ENCODE data around the gene CMIP.

The CMIP gene

DNA sequence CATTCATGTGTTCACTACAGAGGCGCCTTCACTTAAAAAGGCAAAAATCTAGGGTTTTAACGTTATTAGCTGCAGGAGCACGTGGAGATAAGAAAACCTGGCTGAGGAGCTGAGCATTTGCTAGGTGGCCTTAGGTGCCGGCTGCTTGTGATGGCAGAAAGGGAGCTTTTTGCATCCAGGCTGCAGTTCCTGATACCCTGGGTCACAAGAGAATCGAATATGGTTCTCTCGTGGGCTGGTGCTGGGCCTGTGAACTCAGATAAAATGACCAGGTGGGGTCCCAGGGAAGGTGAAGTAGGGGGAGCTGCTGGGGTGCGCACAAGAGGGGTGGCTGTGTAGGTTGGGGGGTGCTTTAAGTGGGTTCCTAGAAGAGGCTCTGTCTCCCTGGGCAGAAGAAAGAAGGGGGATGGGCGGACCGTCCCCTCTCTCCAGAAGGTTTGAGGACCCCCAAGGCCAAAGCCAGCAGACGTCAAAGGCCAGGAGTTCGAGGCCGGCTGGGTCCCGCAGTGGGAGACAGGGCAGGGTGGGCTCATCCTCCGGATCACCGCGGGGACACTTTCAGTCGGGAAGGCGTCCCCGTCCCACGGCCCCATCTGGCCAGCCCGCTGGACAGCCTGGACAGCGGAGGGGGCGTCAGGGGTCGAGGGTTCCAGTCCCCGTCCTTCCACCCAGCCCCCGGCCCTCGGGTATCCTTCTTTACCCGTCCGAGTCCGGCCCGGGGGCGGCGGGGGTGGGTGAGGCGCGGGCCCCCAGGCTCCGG, 740 bp upstream of the CMIP start:
- no peak for TF ChIP-seq CTCF (IDR thresholded peaks at IDR 0.05; ENCODE audit: insufficient read depth, low read depth, low read length, missing control alignments)
- DNase-seq (ENCODE audit: low read depth): no peak
- H3K4me3 ChIP-seq (ENCODE audit: low read length): peak overlapping the region; percentile 30

DNA sequence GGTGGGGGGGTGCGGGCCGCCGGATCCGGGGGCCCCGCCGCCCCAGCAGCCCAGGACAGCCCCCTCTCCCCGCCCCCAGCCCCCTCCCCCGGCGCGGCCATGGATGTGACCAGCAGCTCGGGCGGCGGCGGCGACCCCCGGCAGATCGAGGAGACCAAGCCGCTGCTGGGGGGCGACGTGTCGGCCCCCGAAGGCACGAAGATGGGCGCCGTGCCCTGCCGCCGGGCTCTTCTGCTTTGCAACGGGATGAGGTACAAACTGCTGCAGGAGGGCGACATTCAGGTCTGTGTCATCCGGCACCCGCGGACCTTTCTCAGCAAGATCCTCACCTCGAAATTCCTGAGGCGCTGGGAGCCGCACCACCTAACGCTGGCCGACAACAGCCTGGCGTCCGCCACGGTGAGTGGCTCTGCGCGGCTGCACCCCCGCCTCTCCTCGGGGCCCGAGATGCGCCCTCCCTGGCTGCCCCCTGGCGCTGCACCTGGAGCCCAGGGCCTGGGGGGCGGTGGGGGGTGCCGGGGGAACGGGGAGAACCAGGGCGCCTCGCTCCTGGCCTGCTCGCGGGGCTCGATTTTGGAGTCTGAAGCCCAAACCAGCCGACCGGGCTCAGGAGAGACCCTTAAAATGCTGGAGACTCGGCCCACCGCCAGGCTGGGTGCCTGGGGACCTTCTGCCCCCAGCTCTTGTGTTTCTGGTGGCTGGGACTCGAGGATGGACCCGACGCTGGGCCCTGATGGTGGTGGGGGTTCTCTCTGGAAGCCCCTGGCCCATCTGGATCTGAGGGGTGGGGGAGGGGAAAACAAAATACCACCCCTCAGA, 744 bp downstream of the CMIP start:
- H3K4me3 ChIP-seq (ENCODE audit: low read length): peak overlapping the region; percentile 97
- peak; percentile 51 for DNase-seq (ENCODE audit: low read depth)
- TF ChIP-seq CTCF (IDR thresholded peaks at IDR 0.05; ENCODE audit: insufficient read depth, low read depth, low read length, missing control alignments): no peak

DNA sequence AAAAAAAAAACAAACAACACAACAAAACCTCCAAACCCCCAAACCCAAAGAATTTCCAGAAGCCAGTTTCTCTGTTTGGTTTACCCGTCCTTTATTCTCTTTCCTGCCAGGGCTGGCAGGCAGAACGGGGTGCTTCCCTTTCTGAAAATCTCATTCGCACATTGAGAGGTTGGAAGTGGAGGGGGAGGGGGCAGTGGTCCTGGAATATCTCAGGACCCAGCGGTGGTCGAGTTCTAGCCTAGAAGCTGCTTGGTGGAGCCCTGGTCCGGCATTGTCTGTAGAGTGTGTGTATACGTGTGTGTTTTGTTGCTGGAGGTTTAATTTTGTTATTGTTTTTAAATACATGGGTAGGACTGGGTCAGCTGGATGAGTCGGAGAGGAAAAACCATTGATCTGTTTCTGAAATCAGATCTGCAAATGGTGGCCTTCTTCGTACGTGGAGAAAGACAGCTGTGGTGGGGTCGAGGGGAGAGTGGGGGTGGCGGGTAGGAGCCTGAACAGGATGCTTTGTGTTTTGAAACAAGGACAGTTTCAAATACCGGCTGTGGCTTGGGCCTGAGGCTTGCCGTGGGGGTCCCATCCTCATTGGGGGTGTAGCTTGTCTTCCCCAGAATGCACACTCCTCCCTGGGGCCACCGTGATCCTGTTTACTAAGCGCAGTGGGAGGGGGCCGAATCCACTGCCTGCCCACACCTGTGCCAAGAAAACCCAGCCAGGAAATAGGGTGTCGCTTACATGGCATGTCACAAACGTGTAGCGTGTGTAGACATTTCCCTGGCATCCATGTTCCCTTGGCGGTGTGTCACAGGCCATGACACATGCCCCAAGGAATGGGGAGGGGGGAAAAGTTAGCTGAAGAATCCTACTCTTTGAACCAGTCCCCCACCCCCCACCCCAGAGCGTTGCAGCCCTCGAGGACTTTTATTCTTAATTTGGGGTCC, 1.6 kb downstream of the CMIP start:
- peak; percentile 86 for DNase-seq (ENCODE audit: low read depth)
- no peak for TF ChIP-seq CTCF (IDR thresholded peaks at IDR 0.05; ENCODE audit: insufficient read depth, low read depth, low read length, missing control alignments)

DNA sequence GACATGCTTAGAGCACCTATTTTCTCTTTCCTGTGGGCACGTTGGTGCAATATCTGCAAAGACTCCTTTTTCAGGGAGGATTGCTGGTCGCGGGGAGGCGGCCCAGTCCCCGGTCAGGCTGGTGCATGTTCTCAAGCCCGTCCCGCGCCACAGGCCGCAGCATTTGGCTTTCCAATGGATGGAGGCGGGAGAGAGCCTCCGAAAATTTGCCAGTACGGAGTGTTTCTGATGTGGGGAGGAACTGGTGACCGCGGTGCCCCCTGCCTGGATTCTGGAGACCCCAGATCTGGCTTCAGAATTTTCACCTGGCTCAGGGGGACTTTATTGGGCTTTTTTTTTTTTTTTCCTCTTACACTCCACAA, 2.3 kb downstream of the CMIP start:
- H3K4me3 ChIP-seq (ENCODE audit: low read length): peak overlapping the region; percentile 97
- TF ChIP-seq CTCF (IDR thresholded peaks at IDR 0.05; ENCODE audit: insufficient read depth, low read depth, low read length, missing control alignments): no peak
- DNase-seq (ENCODE audit: low read depth): no peak

More for the DNA sequence above, 1.6 kb downstream of the CMIP start:
- peak overlapping the region; percentile 97 for H3K4me3 ChIP-seq (ENCODE audit: low read length)

- TF ChIP-seq CTCF (IDR thresholded peaks at IDR 0.05; ENCODE audit: insufficient read depth, low read depth, low read length, missing control alignments): no peak
- H3K4me3 ChIP-seq (ENCODE audit: low read length): peak overlapping the region; percentile 97
- peak; percentile 54 for DNase-seq (ENCODE audit: low read depth)
Measured at GRCh38 chr16:81447383-81448101, 2.9 kb downstream of the CMIP start.
